Effector CD8-positive, alpha-beta T cell (primary cell): ENCODE results near the gene LTN1.
"Not testable (repeated sequence)": the region's sequence is repeated elsewhere in the genome, so short reads cannot be mapped to it uniquely, and the experiment has no call there.

Experiments
- DNase-seq: peaks from one replicate; lab custom pipeline; 2025; lab: John Stamatoyannopoulos, UW

The LTN1 gene

DNA sequence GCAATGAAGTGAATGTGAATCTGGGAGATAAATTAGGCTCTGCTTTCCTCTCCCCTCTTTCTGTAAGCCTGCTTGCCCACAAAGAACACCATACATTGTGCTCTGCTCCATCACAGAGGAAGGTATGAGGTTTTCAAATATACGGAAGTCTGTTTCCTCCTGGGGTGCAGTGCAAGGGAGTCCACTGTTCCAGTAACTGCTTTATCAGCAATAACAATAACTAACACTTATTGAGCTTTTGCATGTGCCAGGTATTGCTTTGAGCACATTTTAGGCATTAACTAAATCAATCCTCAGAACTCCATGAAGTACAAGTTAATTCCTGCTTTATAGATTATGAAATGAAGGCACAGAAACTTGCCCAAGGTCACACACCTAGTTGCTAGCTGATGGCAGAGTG, 10.0 kb downstream of the LTN1 start:
- no peak for DNase-seq

DNA sequence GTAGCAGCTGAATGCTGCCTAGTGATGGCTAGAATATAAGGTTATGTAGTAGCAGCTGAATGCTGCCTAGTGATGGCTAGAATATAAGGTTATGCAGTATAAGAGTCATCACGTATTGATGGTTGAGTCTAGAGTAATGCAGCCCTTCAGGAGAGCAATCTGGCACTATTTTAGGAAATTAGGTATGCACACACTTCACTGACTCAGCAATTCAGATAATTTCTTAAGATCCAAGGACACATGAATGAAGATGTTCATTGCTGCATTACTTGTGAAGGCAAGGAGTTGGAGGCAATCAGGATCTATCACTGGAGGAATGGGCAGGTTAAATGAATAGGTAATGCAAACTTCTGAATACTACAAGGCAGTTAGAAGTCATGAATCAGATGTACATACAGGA, 13.6 kb downstream of the LTN1 start:
- DNase-seq = no peak

DNA sequence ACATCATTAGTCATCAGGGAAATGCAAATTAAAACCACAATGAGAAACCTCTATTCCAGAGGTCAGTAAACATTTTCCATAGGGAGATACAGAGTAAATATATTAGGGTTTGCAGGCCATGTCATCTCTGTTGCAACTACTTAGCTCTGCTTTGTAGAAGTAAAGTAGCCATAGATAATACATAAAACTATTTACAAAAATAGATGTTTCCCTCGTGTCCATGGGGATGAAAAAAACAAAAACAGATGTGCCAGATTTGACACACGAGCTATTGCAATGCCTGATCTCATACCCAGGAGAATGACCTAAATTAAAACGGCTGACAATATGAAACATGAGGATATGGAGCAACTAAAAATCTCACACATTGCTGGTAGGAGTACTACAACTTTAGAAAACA, 17.3 kb downstream of the LTN1 start:
- DNase-seq = no peak

DNA sequence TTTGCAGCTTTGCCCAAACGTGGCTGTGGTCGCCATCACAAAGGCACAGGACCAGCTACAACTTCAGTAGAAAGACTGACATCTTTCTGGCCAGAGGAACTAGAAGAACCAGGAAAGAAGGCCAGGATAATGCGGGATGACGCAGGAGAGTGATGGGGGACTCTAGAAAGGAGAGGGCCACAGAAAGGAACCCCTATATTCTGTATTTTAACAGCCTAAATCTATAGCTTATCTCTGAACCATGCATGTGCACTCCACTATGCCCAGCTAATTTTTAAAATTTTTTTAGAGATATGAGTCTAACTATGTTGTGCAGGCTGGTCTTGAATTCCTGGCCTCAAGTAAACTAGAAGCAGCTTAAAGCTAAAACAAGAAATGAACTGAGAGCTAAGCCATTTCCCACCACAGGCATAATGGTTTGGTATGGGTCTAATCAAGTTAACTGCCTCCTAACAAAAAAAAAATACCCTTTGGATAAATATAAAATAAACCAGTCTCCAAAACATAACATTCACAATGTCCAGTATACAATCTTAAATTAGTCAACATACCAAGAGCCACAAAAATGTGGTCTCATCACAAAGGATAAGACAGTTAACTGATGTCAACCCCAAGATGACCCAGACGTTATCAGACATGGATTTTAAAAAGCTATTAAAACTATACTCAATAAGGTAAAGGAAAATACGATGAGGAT, 18.0 kb downstream of the LTN1 start:
- DNase-seq = no peak

DNA sequence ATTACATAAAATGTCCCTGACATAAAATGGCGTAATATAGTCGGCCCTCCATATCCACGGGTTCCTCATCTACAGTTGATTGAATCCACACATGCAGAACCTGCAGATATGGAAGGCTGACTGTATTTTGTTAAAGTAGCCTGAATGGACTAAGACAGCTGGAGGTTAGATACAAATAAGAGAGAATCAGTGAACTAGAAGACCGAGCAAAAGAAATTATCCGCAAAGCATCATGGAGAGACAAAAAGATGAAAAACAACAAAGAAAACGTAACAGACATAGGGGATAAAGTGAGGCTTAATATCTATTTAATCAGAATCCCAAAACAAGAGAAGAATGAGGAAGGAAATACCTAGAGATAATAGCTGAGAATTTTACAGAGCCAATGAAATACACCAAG, 20.3 kb downstream of the LTN1 start:
- DNase-seq = no peak

DNA sequence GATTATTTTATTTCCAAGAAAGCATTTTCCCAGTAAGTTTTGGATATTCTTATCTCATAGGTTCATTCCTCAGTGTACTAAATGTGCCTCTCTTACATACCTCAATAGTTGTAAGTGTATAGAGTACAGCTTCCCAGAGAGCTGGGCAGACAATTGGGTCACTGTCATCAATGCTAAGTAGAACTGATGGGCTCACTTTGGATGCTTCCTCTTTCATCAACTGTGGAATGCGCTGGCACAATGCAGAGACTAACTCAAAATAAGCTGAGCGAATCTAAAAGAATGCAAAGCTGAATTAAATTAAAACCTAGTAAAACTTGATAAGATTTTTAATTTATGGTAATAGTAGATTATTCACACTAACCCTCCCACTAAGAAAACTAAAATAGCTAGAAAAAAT, 21.5 kb downstream of the LTN1 start:
- no peak for DNase-seq

DNA sequence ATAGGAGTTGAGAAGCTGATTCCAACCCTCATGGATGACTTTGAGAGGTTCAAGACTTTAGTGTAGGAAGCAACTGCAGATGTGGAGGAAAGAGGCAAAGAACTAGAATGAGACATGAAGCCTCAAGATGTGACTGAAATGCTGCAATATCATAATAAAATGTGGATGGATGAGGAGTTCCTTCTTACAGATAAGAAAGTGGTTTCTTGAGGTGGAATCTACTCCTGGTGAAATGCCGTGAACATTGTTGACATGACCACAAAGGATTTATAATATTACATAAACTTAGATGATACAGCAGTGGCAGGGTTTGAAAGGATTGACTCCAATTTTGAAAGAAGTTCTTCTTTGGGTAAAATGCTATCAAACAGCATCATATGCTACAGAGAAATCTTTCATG, 28.8 kb downstream of the LTN1 start:
- DNase-seq = no peak

DNA sequence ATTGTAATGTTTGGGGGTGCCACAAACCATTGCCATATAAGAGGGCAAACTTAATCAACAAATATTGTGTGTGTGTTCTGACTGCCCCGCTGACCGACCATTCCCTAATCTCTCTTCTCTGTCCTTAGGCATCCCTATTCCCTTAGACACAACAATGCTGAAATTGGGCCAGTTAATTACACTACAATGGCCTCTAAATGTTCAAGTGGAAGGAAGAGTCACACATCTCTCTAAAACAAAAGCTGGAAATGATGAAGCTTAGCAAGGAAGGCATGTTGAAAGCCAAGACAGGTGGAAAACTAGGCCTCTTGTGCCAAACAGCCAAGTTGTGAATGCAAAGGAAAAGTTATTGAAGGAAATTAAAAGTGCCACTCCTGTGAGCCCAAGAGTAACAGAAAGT, 30.2 kb downstream of the LTN1 start:
- no peak for DNase-seq

DNA sequence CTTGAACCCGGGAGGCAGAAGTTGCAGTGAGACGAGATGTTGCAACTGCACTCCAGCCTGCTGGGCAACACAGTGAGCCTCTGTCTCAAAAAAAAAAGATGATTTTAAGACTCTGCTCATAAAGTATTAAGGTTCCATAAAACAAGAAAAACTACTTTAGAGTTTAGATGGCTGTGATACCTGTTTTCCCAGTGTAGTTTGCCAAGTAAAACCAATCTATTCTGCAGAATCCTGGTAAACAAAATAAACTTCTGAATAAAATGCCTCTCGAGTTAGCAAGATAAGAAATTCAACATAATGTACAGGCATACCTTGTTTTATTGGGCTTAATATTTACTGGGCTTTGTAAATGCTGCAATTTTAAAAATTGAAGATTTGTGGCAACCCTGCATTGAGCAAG, 30.8 kb downstream of the LTN1 start:
- DNase-seq = no peak

DNA sequence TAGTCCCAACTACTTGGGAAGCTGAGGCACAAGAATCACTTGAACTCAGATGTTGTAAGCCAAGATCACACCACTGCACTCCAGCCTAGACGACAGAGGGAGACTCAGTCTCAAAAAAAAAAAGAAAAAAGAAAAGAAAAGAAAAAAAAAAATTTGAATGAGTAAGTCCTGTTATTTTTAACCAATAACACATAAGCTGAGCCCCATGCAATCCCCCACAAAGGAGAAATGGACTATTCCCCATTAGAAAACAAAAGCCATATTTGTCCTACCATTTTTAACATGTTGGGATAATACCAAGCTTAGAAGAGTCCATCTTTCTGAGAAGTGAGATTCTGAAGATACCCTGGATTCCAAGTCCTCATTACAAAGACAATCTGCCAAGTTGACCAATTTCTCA, 32.4 kb downstream of the LTN1 start:
- no peak for DNase-seq

DNA sequence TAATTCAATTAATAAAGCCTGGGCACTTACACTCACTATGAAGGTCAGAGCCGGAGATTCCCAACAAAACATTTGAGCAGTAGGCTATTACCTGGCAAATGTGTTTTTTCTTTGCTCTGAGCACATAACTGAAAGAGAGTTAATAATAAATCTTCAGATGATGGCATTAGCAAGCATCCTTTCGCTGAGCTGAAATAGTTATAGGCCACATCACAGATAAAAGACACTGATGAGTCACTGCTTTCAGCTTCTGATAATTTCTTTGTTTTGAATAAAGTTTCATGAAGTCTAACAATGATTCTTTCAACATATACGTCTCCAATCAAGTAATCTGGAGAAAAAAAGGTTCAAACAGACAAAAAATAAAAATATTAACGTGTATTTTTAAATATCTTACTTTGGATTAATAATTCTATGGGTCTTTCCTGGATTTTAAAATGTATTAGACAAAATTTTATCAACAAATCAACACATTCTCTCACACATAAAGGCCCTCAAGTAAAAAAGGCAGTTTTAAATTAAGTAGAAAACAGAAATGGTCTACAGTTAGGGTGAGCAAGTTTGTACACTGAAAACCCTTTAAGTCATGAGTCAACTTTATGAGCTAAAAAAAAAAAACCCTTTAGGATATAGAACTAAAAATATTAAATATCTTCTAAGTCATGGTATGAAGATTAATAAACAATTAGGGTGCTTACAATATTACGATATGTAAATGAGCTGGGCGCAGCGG, 33.1 kb downstream of the LTN1 start:
- DNase-seq = no peak

DNA sequence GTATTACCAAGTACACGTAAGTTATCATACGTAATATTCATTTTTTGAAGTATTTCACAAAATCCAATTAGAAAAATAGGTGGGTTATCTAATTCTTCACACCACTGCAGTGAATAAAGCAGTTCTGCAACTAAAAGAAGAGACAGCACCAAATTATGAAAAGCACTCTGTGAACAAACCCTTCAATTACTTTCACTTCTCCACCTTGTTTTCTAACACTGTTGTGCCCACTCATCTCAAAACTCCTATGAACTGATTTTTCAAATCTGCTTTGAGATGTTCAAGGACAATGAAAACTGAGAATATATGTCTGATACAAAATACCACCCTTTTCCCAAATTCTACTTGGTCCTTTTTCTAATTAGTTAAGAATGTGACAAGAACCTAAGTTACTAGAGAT, 39.4 kb downstream of the LTN1 start:
- no peak for DNase-seq

DNA sequence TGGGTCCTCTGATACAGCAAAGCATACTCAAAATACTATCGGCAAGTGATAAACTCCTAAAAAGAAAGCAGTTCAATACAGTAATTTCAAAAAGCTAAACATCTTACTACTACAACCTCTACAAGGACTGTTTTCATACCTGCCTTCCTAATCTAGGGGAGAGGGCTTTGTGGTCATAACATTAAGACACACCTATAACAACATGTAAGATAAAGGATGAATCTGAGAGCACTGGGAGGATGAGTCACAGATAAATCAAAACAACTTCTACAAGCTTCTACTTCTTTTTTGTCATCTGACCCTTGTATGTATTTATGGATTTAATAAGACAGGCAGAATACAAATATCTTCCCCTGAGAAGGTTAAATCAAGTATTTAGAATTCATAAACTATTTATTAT, 40.0 kb downstream of the LTN1 start:
- DNase-seq = no peak

DNA sequence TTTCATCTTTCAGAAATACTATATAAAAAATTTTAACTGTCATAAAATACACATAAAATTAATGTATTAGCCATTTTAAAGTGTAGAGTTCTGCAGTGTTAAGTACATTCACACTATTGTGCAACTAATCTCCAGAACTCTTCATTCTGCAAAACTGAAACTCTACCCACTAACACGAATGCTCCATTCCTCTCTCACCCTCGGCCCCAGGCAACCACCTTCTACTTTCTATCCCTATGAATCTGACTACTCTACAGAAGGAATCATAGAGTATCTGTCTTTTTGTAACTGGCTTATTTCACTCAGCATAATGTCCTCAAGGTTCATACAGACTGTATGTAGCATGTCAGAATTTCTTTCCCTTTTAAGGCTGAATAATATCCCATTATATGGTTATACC, 43.4 kb downstream of the LTN1 start:
- no peak for DNase-seq

DNA sequence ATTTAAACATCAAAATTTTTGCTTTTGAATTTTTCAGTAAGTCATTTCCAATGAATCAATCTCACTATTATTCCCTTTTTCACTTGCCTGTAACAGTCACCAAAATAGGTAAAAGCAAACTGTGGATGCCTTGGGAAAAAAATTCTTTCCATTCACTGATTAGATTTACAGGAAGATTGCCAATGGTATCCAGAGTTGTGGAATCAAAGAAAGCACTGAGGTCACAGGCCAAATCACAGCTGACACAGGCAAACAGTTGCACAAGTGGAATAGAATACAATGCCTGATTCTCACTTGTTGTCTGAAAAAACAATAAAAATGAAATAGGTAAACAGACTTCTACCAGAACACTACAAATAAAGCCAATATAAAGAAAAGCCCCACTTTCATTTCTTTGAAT, 48.4 kb downstream of the LTN1 start:
- DNase-seq = no peak

DNA sequence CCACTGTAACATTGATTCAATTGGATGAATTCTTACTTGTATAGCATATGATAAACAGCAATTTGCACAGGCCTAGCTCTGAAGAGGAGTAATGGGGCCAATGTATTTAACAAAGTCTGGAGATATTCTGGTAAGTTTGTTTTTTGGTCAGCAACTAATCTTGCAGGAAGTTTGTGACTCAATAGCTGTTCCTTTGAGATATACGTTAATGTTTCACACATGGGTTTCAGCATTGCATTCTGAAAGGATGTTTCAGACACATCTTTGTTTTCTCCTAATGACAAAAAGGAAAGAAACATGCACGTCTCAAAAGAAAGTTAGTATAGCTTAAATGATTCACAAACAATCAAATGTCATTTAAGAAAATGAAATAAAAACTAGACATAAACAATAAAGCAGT, 49.0 kb downstream of the LTN1 start:
- no peak for DNase-seq

DNA sequence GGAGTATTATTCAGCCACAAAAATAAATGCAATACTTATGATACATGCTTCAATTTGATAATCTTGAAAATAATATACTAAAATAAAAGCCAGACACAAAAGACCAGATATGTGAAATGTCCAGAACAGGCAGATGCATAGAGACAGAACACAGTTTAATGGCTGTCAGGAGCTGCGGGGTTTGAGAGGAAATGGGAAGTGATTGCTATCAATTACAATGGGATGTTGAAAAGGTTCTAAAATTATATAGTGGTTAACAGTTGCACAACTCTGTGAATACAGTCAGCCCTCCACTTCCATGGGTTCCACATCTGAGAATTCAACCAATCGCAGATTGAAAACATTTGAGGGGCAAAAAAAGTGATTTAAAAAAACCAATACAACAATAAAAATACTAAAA, 54.0 kb downstream of the LTN1 start:
- no peak for DNase-seq

DNA sequence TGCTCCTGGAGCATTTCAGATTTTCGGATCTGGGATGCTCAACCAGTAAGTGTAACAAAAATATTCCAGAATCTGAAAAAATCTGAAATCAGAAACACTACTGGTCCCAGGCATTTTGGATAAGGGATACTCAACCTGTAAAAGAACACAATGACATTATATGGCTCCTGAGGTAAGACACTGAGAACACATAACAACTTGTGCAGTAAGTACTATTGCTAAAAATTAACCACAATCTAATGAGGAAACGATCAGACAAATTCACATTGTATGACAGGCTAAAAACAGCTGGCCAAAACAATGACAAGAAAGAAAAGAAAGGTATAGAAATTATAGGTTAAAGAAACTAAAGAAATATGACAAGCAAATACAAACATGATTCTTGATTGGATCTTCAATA, 54.9 kb downstream of the LTN1 start:
- DNase-seq = no peak

DNA sequence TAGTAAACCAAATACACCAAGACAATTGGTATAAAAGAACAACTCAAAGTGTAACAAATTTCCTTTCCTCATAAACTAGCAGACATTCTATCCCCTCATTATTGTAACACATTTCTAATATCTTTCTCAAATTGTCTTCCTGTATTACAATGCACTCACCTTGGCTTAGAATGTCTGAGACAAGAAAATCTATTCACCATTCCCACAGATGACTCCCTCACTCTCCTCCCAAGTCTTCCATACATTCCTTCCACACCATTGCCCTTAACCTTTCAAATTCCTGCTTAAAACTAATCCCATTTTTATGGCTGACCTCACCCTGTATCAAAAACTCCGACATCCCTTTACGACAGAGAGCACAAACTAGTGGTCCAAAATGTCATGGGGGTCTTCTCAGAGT, 56.0 kb downstream of the LTN1 start:
- no peak for DNase-seq

DNA sequence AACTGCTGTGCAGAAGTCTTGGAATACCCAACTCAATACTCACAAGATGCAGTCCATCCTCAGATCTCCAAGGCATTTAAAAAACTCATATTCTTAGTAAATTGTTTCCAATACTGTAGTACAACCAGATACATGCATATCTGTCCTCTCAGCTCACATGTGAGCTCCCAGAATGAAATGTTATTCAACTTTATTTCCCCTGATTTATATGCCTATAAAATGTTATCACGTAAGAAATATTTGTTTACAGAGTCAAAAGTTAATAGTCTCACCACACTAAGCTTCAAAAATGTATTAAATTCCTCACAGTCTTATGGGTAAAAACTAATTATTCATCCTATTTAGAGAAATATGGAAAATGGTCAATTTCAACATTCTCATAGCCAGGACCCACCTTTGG, 56.6 kb downstream of the LTN1 start:
- no peak for DNase-seq

DNA sequence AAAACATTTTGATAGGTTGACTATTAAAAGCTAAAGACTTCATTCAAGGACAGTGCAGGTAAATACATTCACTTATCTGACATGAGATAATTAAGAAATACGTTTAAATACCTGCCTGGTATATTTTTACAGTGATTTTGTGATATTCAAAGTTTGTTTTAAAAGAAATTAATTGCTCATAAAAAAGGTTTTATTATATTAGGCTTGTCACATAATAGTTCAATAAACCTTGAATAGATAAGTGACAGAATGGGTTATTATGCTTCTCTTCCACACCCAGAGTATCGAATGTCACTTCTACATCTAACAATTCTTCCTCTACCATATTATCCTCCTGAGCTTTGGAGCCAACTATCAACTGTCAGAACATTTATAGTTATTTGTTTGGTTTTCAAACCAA, 60.0 kb downstream of the LTN1 start:
- no peak for DNase-seq

DNA sequence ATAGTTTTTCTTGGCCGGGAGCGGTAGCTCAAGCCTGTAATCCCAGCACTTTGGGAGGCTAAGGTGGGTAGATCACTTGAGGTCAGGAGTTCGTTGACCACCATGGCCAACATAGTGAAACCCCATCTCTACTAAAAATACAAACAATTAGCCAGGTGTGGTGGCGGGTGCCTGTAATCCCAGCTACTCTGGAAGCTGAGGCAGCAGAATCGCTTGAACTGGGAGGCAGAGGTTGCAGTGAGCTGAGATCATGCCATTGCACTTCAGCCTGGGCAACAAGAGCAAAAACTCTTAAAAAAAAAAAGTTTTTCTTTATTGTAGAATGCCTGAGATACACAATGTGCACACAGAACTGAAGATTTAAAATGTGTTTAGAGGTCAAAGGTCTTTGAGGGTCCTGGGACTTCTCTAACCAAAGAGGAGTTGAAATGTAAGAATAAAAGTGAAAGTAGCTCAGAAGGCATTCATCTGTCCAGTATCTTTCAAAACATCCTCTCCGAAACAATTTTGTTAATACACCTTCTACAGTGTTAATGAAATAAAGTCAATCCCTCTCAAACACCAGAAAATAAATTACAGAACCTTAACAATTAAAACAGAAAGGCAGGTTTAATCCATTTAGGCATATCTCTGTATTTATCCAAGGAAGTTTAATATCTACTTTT, 60.8 kb downstream of the LTN1 start:
- not testable (repeated sequence) for DNase-seq
